ENCODE results near the gene SMCR8.

Gene SMCR8

GRCh38 chr17:18318117-18318516 is 3.0 kb downstream of the SMCR8 start:
- Histone ChIP-seq H3K27ac (ENCODE audit: insufficient read depth, low read length, poor library complexity, severe bottlenecking) (no peak overlapping the region), H3K27me3 (replicated peaks; ENCODE audit: control insufficient read depth, insufficient read depth, low read length, poor library complexity, severe bottlenecking) (no peaks in the 10 kb centered on the region), H3K36me3 (ENCODE audit: control insufficient read depth, insufficient read depth, low read length) (peaks cover 23% of the 10 kb centered on the region), H3K9me3 (ENCODE audit: control insufficient read depth, low read length) (no peaks in the 10 kb centered on the region), H3K4me1 (ENCODE audit: control insufficient read depth, insufficient read depth, low read length, poor library complexity, severe bottlenecking) (peaks cover 56% of the 10 kb centered on the region), H3K4me3 (ENCODE audit: insufficient read depth, low read depth, low read length, poor library complexity, severe bottlenecking) (no peak overlapping the region)
- no peak for DNase-seq

GRCh38 chr17:18318771-18319450 is 3.8 kb downstream of the SMCR8 start:
- no peak for DNase-seq
- peaks cover 49% of the 10 kb centered on the region for H3K4me1 ChIP-seq (ENCODE audit: control insufficient read depth, insufficient read depth, low read length, poor library complexity, severe bottlenecking)
- no peaks in the 10 kb centered on the region for H3K9me3 ChIP-seq (ENCODE audit: control insufficient read depth, low read length)
- H3K4me3 ChIP-seq (ENCODE audit: insufficient read depth, low read depth, low read length, poor library complexity, severe bottlenecking): no peak overlapping the region
- H3K27ac ChIP-seq (ENCODE audit: insufficient read depth, low read length, poor library complexity, severe bottlenecking): no peak overlapping the region
- H3K36me3 ChIP-seq (ENCODE audit: control insufficient read depth, insufficient read depth, low read length): peaks cover 31% of the 10 kb centered on the region
- H3K27me3 ChIP-seq (replicated peaks; ENCODE audit: control insufficient read depth, insufficient read depth, low read length, poor library complexity, severe bottlenecking): no peaks in the 10 kb centered on the region

GRCh38 chr17:18319604-18320256 is 4.6 kb downstream of the SMCR8 start:
- Histone ChIP-seq H3K36me3 (ENCODE audit: control insufficient read depth, insufficient read depth, low read length) (peaks cover 40% of the 10 kb centered on the region), H3K9me3 (ENCODE audit: control insufficient read depth, low read length) (no peaks in the 10 kb centered on the region), H3K27me3 (replicated peaks; ENCODE audit: control insufficient read depth, insufficient read depth, low read length, poor library complexity, severe bottlenecking) (no peaks in the 10 kb centered on the region), H3K4me1 (ENCODE audit: control insufficient read depth, insufficient read depth, low read length, poor library complexity, severe bottlenecking) (peaks cover 42% of the 10 kb centered on the region), H3K27ac (ENCODE audit: insufficient read depth, low read length, poor library complexity, severe bottlenecking) (no peak overlapping the region), H3K4me3 (ENCODE audit: insufficient read depth, low read depth, low read length, poor library complexity, severe bottlenecking) (no peak overlapping the region)
- no peak for DNase-seq

GRCh38 chr17:18320301-18320700 is 5.2 kb downstream of the SMCR8 start:
- no peak overlapping the region for H3K27ac ChIP-seq (ENCODE audit: insufficient read depth, low read length, poor library complexity, severe bottlenecking)
- peaks cover 45% of the 10 kb centered on the region for H3K36me3 ChIP-seq (ENCODE audit: control insufficient read depth, insufficient read depth, low read length)
- no peaks in the 10 kb centered on the region for H3K9me3 ChIP-seq (ENCODE audit: control insufficient read depth, low read length)
- peaks cover 42% of the 10 kb centered on the region for H3K4me1 ChIP-seq (ENCODE audit: control insufficient read depth, insufficient read depth, low read length, poor library complexity, severe bottlenecking)
- no peak for DNase-seq
- no peak overlapping the region for H3K4me3 ChIP-seq (ENCODE audit: insufficient read depth, low read depth, low read length, poor library complexity, severe bottlenecking)
- H3K27me3 ChIP-seq (replicated peaks; ENCODE audit: control insufficient read depth, insufficient read depth, low read length, poor library complexity, severe bottlenecking): no peaks in the 10 kb centered on the region

- DNase-seq: no peak
- Histone ChIP-seq H3K9me3 (ENCODE audit: control insufficient read depth, low read length) (no peaks in the 10 kb centered on the region), H3K27ac (ENCODE audit: insufficient read depth, low read length, poor library complexity, severe bottlenecking) (no peak overlapping the region), H3K4me1 (ENCODE audit: control insufficient read depth, insufficient read depth, low read length, poor library complexity, severe bottlenecking) (peaks cover 33% of the 10 kb centered on the region), H3K27me3 (replicated peaks; ENCODE audit: control insufficient read depth, insufficient read depth, low read length, poor library complexity, severe bottlenecking) (no peaks in the 10 kb centered on the region), H3K36me3 (ENCODE audit: control insufficient read depth, insufficient read depth, low read length) (peaks cover 51% of the 10 kb centered on the region), H3K4me3 (ENCODE audit: insufficient read depth, low read depth, low read length, poor library complexity, severe bottlenecking) (no peak overlapping the region)
These were observed 6.2 kb downstream of the SMCR8 start for GRCh38 chr17:18321309-18321708.

GRCh38 chr17:18322522-18322921 is 7.4 kb downstream of the SMCR8 start:
- Histone ChIP-seq H3K27ac (ENCODE audit: insufficient read depth, low read length, poor library complexity, severe bottlenecking) (no peak overlapping the region), H3K4me1 (ENCODE audit: control insufficient read depth, insufficient read depth, low read length, poor library complexity, severe bottlenecking) (peaks cover 23% of the 10 kb centered on the region)
- DNase-seq: no peak

GRCh38 chr17:18323007-18323406 is 7.9 kb downstream of the SMCR8 start:
- Histone ChIP-seq H3K9me3 (ENCODE audit: control insufficient read depth, low read length) (no peaks in the 10 kb centered on the region), H3K27ac (ENCODE audit: insufficient read depth, low read length, poor library complexity, severe bottlenecking) (no peak overlapping the region), H3K27me3 (replicated peaks; ENCODE audit: control insufficient read depth, insufficient read depth, low read length, poor library complexity, severe bottlenecking) (no peaks in the 10 kb centered on the region), H3K36me3 (ENCODE audit: control insufficient read depth, insufficient read depth, low read length) (peaks cover 64% of the 10 kb centered on the region), H3K4me3 (ENCODE audit: insufficient read depth, low read depth, low read length, poor library complexity, severe bottlenecking) (no peak overlapping the region), H3K4me1 (ENCODE audit: control insufficient read depth, insufficient read depth, low read length, poor library complexity, severe bottlenecking) (peaks cover 18% of the 10 kb centered on the region)
- DNase-seq: no peak

More at GRCh38 chr17:18322522-18322921, 7.4 kb downstream of the SMCR8 start:
- Histone ChIP-seq H3K4me3 (ENCODE audit: insufficient read depth, low read depth, low read length, poor library complexity, severe bottlenecking) (no peak overlapping the region), H3K9me3 (ENCODE audit: control insufficient read depth, low read length) (no peaks in the 10 kb centered on the region), H3K36me3 (ENCODE audit: control insufficient read depth, insufficient read depth, low read length) (peaks cover 60% of the 10 kb centered on the region), H3K27me3 (replicated peaks; ENCODE audit: control insufficient read depth, insufficient read depth, low read length, poor library complexity, severe bottlenecking) (no peaks in the 10 kb centered on the region)

- Histone ChIP-seq H3K27ac (ENCODE audit: insufficient read depth, low read length, poor library complexity, severe bottlenecking) (no peak overlapping the region), H3K36me3 (ENCODE audit: control insufficient read depth, insufficient read depth, low read length) (peaks cover 70% of the 10 kb centered on the region), H3K27me3 (replicated peaks; ENCODE audit: control insufficient read depth, insufficient read depth, low read length, poor library complexity, severe bottlenecking) (no peaks in the 10 kb centered on the region), H3K9me3 (ENCODE audit: control insufficient read depth, low read length) (no peaks in the 10 kb centered on the region), H3K4me1 (ENCODE audit: control insufficient read depth, insufficient read depth, low read length, poor library complexity, severe bottlenecking) (peaks cover 12% of the 10 kb centered on the region), H3K4me3 (ENCODE audit: insufficient read depth, low read depth, low read length, poor library complexity, severe bottlenecking) (no peak overlapping the region)
- no peak for DNase-seq
These were observed 8.5 kb downstream of the SMCR8 start for GRCh38 chr17:18323507-18324139.

GRCh38 chr17:18324140-18325050 is 9.3 kb downstream of the SMCR8 start:
- peaks cover 5% of the 10 kb centered on the region for H3K4me1 ChIP-seq (ENCODE audit: control insufficient read depth, insufficient read depth, low read length, poor library complexity, severe bottlenecking)

More at GRCh38 chr17:18324140-18325050, 9.3 kb downstream of the SMCR8 start:
- no peak for DNase-seq
- Histone ChIP-seq H3K9me3 (ENCODE audit: control insufficient read depth, low read length) (no peaks in the 10 kb centered on the region), H3K36me3 (ENCODE audit: control insufficient read depth, insufficient read depth, low read length) (peaks cover 69% of the 10 kb centered on the region), H3K27ac (ENCODE audit: insufficient read depth, low read length, poor library complexity, severe bottlenecking) (no peak overlapping the region), H3K4me3 (ENCODE audit: insufficient read depth, low read depth, low read length, poor library complexity, severe bottlenecking) (no peak overlapping the region), H3K27me3 (replicated peaks; ENCODE audit: control insufficient read depth, insufficient read depth, low read length, poor library complexity, severe bottlenecking) (no peaks in the 10 kb centered on the region)

Data from effector memory CD4-positive, alpha-beta T cell (primary cell).